GM12873 (cell line): ENCODE measurements around the gene FANCC.

Source experiments
- CTCF ChIP-seq: IDR thresholded peaks from 2 replicates; pipeline ENCODE4 v1.5.1; 2012; ENCODE audit warnings: low read depth, mild to moderate bottlenecking, moderate library complexity, low read length, control low read depth; ENCODE audit not compliant: insufficient read depth; ENCODE audit errors: missing control alignments

FANCC gene

DNA sequence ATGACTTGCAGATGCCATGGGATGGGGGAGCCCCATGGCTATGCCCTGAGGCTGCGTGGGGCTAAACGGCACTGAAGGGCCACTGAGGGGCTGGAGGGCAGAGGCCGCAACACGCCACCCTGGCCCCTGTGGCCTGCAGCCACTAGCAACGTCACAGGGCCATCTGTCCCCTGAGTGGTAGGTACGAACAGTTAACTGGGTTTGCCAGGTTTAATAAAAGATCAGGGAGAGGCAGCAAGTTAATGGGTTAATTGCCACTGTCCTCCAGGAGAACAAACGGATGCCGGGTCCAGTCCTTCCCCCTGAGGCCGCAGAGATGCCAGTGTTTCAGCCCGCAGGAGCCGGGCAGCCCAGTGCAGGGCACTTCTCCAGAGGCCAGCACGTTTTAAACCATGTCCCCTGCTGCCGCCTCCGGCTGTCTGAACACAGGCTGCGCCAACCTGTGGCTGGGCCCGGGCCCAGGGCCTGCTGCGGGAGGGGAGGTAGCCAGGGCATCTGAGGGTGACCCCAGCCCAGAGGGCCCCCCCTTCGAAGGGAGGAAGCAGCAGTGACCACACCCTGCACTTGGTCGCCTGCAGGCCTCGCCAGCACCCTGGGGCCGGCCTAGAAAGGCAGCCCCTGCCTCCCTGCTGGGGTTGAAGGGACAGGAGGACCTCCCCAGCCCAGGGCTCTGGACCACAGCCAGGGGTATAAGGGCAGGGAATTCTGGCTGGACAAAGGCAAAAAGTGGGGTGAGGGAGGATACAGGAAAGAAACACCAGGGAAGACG, 227.3 kb downstream of the FANCC start:
- no peak for TF ChIP-seq CTCF

- TF ChIP-seq CTCF = no peak
Measured at GRCh38 chr9:95089257-95090022, 228.1 kb downstream of the FANCC start.

DNA sequence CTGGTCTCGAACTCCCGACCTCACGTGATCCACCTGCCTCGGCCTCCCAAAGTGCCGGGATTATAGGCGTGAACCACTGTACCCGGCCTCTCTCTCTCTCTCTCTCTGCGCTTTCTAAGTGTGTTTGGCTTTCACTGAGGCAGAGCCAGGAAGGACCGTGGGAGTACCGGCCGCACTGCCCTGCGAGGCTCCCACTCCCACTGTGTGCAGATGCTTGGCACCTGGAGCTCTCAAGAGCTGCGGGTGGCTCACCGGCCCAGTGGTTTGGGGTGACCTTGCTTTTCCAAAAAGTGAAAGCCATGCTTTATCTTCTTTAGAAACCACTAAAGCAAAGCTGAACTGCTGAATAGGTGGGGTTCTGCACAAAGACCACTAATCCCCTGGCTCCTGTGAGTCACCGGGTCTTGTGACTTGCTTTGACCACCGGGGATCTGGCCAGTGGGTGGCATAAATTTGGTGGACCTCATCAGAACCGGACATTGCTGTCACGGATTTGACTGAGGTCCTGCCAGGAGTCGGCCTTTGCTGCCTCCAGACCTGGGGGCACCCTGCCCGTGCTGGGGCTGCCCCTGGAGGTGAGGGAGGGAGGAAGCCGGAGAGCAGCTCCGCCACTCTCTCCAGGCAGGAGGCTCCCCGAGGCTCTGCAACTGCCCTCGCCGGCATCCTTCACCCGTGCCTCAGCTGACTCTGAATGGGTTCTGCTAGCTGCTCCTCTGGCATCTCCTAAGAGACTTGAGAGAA, 228.9 kb downstream of the FANCC start:
- TF ChIP-seq CTCF = no peak

DNA sequence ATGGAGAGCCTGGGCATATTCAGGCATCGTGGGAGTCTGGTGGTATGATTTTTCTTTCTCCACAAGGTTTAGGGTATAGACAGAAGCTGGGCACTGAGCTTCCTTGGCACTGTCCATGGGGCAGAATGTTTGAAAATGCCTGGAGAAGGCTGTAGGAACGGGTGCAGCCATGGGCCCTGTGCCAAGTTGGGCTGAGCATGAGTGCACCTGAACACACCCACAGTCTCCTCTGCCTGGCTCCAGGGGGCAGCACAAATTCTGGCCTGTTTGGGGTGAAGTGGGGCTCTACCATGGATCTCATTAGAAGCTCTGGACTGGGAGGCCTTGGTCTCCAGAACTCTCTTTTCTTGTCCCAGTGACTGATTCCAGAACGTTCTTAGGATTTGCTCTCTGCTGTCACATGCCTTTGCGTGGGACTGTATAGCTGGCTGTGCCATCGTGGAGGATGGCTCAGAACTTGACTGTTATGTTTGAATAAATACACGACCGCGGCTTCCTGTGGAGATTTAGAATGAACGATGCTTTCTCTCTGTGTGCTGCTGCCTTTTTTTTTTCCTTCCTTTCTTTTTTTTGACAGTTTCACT, 229.8 kb downstream of the FANCC start:
- peak; percentile 36 for TF ChIP-seq CTCF

DNA sequence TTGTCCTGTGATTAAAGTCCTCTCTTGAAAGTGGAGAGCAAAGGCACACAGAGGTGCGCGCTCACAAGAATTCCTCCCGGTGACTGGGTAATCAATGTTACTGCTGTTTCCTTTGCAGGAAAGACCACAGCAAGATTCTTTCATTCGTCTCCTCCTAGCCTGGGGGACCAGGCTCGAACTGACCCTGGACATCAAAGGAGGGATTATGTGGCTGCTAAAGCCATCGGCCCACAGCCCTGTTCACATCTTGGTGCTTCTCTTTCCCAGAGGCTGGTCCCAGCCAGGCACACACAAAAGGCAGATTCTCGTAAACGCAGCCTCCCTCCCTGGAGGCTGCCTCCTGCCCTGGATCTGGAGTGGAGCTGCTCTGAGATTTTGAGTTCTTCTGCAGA, 230.9 kb downstream of the FANCC start:
- TF ChIP-seq CTCF = no peak

DNA sequence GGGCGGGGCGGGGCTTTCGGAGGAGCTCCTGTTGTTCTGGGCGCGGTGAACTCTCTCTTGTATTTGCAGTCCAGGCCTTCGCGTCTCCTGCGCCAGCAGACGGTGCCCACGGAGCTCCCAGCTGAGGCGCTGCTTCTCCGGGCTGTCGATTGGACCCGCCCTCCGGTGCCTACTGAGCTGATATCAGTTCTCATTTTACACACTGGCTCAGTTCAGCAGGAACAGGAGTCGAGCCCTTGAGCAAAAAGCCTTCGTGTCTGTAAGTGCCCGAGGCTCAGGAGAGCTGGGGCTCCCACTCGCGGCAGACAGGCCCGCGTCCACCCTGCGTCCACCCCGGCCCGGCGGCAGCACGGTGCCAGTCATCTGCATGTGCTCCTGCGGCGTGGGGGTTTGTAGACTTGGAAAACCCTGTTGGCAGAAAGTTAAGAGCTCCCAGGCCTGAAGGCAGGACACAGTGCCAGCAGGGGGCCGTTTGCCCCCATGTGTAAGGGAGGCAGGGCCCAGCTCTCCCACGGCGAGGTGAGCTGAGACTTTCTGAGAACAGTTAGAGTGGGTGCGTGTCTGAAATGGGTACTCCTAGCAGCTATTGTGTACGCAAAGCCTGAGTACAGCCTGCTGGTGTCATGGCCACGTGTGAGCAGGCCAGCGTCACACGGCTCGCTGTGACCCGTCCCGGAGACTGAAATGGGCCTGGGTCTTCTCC, 231.5 kb downstream of the FANCC start:
- no peak for TF ChIP-seq CTCF
